Peyer's patch (tissue), 4 donors: Measurements from ENCODE around the gene RNF130.

Source experiments
- CTCF ChIP-seq, 6 experiments: fragments of 450-650 bp in 4 of 6; fragments of 200-600 bp in 2 of 6; sonication (generic) in 1 of 6; IDR thresholded peaks; one replicate each; pipeline ENCODE4 v1.5.1; 2017 to 2019; ENCODE audit warnings: antibody characterized with exemption in 6 of 6, mild to moderate bottlenecking in 3 of 6, moderate library complexity in 1 of 6
- POLR2A ChIP-seq, 2 donors: fragments of 450-650 bp; IDR thresholded peaks; one replicate each; pipeline ENCODE4 v1.5.1; 2017; ENCODE audit warnings: antibody characterized with exemption in 2 of 2, mild to moderate bottlenecking in 2 of 2, moderate library complexity in 2 of 2

GRCh38 chr5:180068519-180069090, 3.0 kb downstream of the RNF130 start:
- TF ChIP-seq CTCF (IDR thresholded peaks at IDR 0.05): no peak
- no peak for TF ChIP-seq POLR2A (IDR thresholded peaks at IDR 0.05)
